ENCODE results near the gene SLC19A1.

SLC19A1 gene

DNA sequence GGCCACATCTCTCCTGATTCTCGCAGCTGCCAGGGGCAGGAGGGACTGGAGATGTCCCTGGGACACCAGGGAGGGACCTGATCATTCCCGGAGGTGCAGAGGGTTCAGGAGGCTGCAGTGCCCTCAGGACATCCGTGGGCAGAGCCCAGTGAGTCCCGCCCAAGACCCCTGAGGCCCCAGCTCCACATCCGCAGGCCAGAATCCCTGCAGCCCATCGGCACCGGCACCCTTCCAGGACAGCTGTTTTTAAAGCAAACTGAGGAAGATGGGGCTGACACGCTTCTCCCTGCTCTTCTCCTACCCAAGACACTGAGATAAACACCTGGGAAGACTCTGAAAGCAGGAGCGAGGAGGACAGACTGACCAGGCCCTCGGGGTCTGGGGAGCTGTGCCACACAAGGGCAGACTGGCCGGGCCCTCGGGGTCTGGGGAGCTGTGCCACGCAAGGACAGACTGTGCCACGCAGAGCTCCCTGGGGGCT, 25.5 kb downstream of the SLC19A1 start:
- Histone ChIP-seq H3K27me3 (ENCODE audit: insufficient read depth, poor library complexity, severe bottlenecking) (no peaks in the 10 kb centered on the region), H3K4me3 (replicated peaks; ENCODE audit: insufficient read depth, low read length) (no peak overlapping the region), H3K27ac (replicated peaks) (peak overlapping the region; percentile 84)
- DNase-seq (ENCODE audit: low read depth in 1 of 2, low spot score in 1 of 2), result no peak
- TF ChIP-seq POLR2AphosphoS5 (IDR thresholded peaks at IDR 0.05; ENCODE audit: low read depth) (no peak), SPI1 (IDR thresholded peaks at IDR 0.05; ENCODE audit: borderline replicate concordance, low read depth) (no peak), GABPA (IDR thresholded peaks at IDR 0.05; ENCODE audit: low read depth) (no peak)
- TF ChIP-seq, protein P1, sequence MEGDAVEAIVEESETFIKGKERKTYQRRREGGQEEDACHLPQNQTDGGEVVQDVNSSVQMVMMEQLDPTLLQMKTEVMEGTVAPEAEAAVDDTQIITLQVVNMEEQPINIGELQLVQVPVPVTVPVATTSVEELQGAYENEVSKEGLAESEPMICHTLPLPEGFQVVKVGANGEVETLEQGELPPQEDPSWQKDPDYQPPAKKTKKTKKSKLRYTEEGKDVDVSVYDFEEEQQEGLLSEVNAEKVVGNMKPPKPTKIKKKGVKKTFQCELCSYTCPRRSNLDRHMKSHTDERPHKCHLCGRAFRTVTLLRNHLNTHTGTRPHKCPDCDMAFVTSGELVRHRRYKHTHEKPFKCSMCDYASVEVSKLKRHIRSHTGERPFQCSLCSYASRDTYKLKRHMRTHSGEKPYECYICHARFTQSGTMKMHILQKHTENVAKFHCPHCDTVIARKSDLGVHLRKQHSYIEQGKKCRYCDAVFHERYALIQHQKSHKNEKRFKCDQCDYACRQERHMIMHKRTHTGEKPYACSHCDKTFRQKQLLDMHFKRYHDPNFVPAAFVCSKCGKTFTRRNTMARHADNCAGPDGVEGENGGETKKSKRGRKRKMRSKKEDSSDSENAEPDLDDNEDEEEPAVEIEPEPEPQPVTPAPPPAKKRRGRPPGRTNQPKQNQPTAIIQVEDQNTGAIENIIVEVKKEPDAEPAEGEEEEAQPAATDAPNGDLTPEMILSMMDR (IDR thresholded peaks at IDR 0.05; ENCODE audit: insufficient read depth, low read length), result no peak
- TF ChIP-seq, protein P2, sequence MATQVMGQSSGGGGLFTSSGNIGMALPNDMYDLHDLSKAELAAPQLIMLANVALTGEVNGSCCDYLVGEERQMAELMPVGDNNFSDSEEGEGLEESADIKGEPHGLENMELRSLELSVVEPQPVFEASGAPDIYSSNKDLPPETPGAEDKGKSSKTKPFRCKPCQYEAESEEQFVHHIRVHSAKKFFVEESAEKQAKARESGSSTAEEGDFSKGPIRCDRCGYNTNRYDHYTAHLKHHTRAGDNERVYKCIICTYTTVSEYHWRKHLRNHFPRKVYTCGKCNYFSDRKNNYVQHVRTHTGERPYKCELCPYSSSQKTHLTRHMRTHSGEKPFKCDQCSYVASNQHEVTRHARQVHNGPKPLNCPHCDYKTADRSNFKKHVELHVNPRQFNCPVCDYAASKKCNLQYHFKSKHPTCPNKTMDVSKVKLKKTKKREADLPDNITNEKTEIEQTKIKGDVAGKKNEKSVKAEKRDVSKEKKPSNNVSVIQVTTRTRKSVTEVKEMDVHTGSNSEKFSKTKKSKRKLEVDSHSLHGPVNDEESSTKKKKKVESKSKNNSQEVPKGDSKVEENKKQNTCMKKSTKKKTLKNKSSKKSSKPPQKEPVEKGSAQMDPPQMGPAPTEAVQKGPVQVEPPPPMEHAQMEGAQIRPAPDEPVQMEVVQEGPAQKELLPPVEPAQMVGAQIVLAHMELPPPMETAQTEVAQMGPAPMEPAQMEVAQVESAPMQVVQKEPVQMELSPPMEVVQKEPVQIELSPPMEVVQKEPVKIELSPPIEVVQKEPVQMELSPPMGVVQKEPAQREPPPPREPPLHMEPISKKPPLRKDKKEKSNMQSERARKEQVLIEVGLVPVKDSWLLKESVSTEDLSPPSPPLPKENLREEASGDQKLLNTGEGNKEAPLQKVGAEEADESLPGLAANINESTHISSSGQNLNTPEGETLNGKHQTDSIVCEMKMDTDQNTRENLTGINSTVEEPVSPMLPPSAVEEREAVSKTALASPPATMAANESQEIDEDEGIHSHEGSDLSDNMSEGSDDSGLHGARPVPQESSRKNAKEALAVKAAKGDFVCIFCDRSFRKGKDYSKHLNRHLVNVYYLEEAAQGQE (IDR thresholded peaks at IDR 0.05; ENCODE audit: insufficient replicate concordance, low read depth), result no peak

DNA sequence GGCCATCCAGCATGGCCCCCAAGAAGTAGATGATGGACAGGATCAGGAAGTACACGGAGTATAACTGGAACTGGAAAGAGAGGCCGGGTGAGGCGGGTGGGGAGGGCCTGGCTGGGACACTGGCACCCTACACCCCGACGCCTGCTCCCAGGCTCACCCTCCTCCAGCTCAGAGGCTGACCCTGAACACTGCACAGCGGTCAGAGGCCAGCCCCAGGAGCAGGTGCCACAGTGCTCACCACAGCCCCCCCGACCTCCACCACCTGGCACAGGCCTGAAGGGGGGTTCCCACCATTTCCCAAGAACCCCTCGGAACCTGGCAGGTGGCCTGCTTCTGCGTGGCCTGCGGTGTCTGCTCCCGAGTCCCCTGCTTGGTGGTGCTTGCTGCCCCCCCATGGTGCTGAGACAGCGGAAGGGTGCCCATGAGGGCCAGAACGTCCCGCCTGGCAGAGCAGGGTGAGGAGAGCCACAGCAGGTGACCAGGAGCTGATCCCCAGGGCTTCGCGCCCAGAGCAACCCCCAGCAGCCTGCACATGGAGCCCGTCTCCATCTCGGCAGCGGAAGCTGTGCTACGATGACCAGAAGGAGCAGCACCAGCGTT, 26.1 kb downstream of the SLC19A1 start:
- H3K4me3 ChIP-seq (replicated peaks; ENCODE audit: insufficient read depth, low read length), result no peak overlapping the region
- TF ChIP-seq POLR2AphosphoS5 (IDR thresholded peaks at IDR 0.05; ENCODE audit: low read depth) (no peak), SPI1 (IDR thresholded peaks at IDR 0.05; ENCODE audit: borderline replicate concordance, low read depth) (no peak), GABPA (IDR thresholded peaks at IDR 0.05; ENCODE audit: low read depth) (no peak)
- TF ChIP-seq, protein P1 (IDR thresholded peaks at IDR 0.05; ENCODE audit: insufficient read depth, low read length), result no peak
- TF ChIP-seq, protein P2 (IDR thresholded peaks at IDR 0.05; ENCODE audit: insufficient replicate concordance, low read depth), result no peak
- H3K27ac ChIP-seq (replicated peaks), result peak overlapping the region; percentile 84; the same call in 1 of the 2 replicates
- no peak for DNase-seq (ENCODE audit: low read depth in 1 of 2, low spot score in 1 of 2)
- no peaks in the 10 kb centered on the region for H3K27me3 ChIP-seq (ENCODE audit: insufficient read depth, poor library complexity, severe bottlenecking)

DNA sequence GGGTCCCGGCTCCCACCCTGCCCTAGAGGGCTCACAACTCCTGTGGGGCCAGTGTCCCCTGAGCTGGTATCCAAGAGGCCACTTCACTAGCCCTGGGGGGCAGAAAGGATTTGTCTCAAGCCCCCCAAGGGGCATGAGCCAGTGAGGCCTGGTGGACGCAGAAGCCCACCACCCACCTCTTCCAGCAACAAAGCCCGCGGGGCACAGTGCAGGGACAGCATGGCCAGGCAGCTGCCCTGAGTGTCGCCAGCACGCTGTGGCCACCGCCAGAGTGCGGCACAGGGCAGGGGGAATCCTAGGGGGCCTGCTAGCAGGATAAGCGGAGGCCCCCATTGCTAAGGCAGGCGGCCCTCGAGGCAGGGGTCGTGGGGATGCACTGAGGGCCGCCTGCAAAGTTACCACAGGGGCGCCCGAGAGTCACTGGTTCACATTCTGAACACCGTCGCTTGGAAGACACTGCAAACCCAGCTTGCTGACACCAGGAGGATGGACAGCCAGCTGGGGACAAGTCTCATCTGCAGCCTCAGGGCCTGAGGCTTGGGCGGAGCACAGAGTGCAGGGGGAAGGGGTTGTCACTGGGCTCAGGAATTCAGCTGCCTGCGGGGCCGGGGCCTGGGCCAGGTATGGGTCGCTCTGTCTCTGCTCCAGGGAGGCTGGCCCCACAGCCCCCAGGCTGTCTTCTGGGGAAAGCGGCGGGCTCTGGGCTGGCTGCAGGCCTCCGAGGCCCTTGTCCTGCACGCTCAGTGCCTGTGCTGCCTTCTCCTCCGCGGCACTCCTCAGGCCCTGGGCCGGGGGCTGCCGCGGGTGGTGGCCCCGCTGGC, 26.8 kb downstream of the SLC19A1 start:
- no peaks in the 10 kb centered on the region for H3K27me3 ChIP-seq (ENCODE audit: insufficient read depth, poor library complexity, severe bottlenecking)
- H3K27ac ChIP-seq (replicated peaks), result no peak overlapping the region
- no peak overlapping the region for H3K4me3 ChIP-seq (replicated peaks; ENCODE audit: insufficient read depth, low read length)
- no peak for DNase-seq (ENCODE audit: low read depth in 1 of 2, low spot score in 1 of 2)
- TF ChIP-seq, protein P2 (IDR thresholded peaks at IDR 0.05; ENCODE audit: insufficient replicate concordance, low read depth), result no peak
- no peak for TF ChIP-seq SPI1 (IDR thresholded peaks at IDR 0.05; ENCODE audit: borderline replicate concordance, low read depth)
- TF ChIP-seq POLR2AphosphoS5 (IDR thresholded peaks at IDR 0.05; ENCODE audit: low read depth), result 0 out of 2 replicates have a peak, but pooled peaks have one; percentile 9
- TF ChIP-seq GABPA (IDR thresholded peaks at IDR 0.05; ENCODE audit: low read depth), result no peak
- TF ChIP-seq, protein P1 (IDR thresholded peaks at IDR 0.05; ENCODE audit: insufficient read depth, low read length), result no peak

All from HL-60 (cell line).